Measurements from ENCODE around the gene TMEM63B.

DNA sequence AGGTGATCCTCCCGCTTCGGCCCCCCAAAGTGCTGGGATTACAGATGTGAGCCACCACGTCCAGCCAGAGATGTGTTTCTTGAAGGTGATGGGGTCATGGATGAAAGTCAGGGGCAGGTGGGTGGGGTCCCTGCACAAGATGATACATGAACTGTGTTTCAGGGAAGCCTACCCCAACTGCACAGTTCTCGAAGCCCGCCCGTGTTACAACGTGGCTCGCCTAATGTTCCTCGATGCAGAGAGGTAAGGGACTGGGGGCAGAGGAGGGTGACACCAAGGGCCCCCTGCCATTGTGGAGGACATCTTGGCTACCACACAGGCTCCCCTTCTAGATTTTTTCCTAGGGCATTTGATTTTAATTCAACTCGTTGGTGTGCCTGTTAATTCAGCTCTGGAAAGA is 19.3 kb downstream of the TMEM63B start:
- TF ChIP-seq POLR2A (IDR thresholded peaks at IDR 0.05), result no peak
- TF ChIP-seq, protein P1, sequence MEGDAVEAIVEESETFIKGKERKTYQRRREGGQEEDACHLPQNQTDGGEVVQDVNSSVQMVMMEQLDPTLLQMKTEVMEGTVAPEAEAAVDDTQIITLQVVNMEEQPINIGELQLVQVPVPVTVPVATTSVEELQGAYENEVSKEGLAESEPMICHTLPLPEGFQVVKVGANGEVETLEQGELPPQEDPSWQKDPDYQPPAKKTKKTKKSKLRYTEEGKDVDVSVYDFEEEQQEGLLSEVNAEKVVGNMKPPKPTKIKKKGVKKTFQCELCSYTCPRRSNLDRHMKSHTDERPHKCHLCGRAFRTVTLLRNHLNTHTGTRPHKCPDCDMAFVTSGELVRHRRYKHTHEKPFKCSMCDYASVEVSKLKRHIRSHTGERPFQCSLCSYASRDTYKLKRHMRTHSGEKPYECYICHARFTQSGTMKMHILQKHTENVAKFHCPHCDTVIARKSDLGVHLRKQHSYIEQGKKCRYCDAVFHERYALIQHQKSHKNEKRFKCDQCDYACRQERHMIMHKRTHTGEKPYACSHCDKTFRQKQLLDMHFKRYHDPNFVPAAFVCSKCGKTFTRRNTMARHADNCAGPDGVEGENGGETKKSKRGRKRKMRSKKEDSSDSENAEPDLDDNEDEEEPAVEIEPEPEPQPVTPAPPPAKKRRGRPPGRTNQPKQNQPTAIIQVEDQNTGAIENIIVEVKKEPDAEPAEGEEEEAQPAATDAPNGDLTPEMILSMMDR (IDR thresholded peaks at IDR 0.05), result no peak

Measured in thyroid gland (tissue), 4 donors.